ENCODE results near the gene AAK1. TPM values are rescaled to one million over a fixed set of nuclear protein-coding genes. Genes with fewer than 3 reads are reported as not detected.
"Not testable (repeated sequence)": the region's sequence is repeated elsewhere in the genome, so short reads cannot be mapped to it uniquely, and the experiment has no call there.

The AAK1 gene
- polyA plus RNA-seq, 1 of the 3 experiments (the other 2 are of a cell fraction): 13.4 TPM

- Histone ChIP-seq H3F3A (replicated peaks; ENCODE audit: insufficient read depth) (no peaks in the 10 kb centered on the region), H3K27ac (ENCODE audit: low read depth in 2 of 2, low read length in 1 of 2) (no peak overlapping the region), H3K27me3 (ENCODE audit: insufficient read depth) (no peaks in the 10 kb centered on the region), H4K20me1 (ENCODE audit: insufficient read depth) (peaks cover 53% of the 10 kb centered on the region), H3K36me3 (replicated peaks in 1 of 2; ENCODE audit: control insufficient read depth in 1 of 2, insufficient read depth in 2 of 2, low read length in 1 of 2) (peaks cover 3 to 13% of the 10 kb centered on the region in 2 experiments), H3K4me1 (ENCODE audit: control insufficient read depth in 1 of 2, insufficient read depth in 2 of 2, low read depth in 1 of 2, low read length in 1 of 2) (peaks cover 0 to 6% of the 10 kb centered on the region in 2 experiments; a peak in 1 of 4 replicates), H3K9me2 (no peaks in the 10 kb centered on the region), H3K4me3 (ENCODE audit: low read depth in 2 of 2, low read length in 1 of 2) (no peak overlapping the region), H3K9ac (no peak overlapping the region), H3K4me2 (no peak overlapping the region), H3K79me2 (ENCODE audit: insufficient read depth) (peaks cover 98% of the 10 kb centered on the region), H3K9me3 (peaks cover 9% of the 10 kb centered on the region; the same call in 1 of the 2 replicates), H2AFZ (ENCODE audit: low read depth) (no peak overlapping the region)
- DNase-seq: no peak
- TF ChIP-seq MAX (IDR thresholded peaks at IDR 0.05; ENCODE audit: low read depth) (no peak), EZH2phosphoT487 (IDR thresholded peaks at IDR 0.05; ENCODE audit: borderline replicate concordance, low read depth) (no peak), RCOR1 (IDR thresholded peaks at IDR 0.05; ENCODE audit: low read length) (no peak), RAD21 (IDR thresholded peaks at IDR 0.05; ENCODE audit: low read length) (no peak), SMC3 (IDR thresholded peaks at IDR 0.05; ENCODE audit: low read depth, low read length) (no peak), YY1 (IDR thresholded peaks at IDR 0.05; ENCODE audit: low read depth) (no peak), TCF12 (IDR thresholded peaks at IDR 0.05) (no peak)
- ChIA-PET POLR2A (no interaction called here), CTCF (no interaction called here)
- 92% methylated on average over 3 of the region's 3 CpGs for WGBS (ENCODE audit: low lambda C conversion rate)
Observed at GRCh38 chr2:69612200-69612599, 31.3 kb downstream of the AAK1 start.

GRCh38 chr2:69608109-69608508 lies 35.4 kb downstream of the AAK1 start:
- Histone ChIP-seq H3K4me2 (no peak overlapping the region), H2AFZ (ENCODE audit: low read depth) (no peak overlapping the region), H3K36me3 (replicated peaks in 1 of 2; ENCODE audit: control insufficient read depth in 1 of 2, insufficient read depth in 2 of 2, low read length in 1 of 2) (peaks cover 0 to 13% of the 10 kb centered on the region in 2 experiments), H3K4me1 (ENCODE audit: control insufficient read depth in 1 of 2, insufficient read depth in 2 of 2, low read depth in 1 of 2, low read length in 1 of 2) (peaks cover 5 to 11% of the 10 kb centered on the region in 2 experiments; a peak in 2 of 4 replicates), H3K27ac (ENCODE audit: low read depth in 2 of 2, low read length in 1 of 2) (no peak overlapping the region), H3K9me2 (no peaks in the 10 kb centered on the region), H4K20me1 (ENCODE audit: insufficient read depth) (peaks cover 63% of the 10 kb centered on the region), H3K79me2 (ENCODE audit: insufficient read depth) (peaks cover 98% of the 10 kb centered on the region), H3K9ac (no peak overlapping the region), H3K4me3 (ENCODE audit: low read depth in 2 of 2, low read length in 1 of 2) (no peak overlapping the region), H3K9me3 (peaks cover 9% of the 10 kb centered on the region; the same call in 1 of the 2 replicates), H3F3A (replicated peaks; ENCODE audit: insufficient read depth) (peaks cover 6% of the 10 kb centered on the region), H3K27me3 (ENCODE audit: insufficient read depth) (no peaks in the 10 kb centered on the region)
- ChIA-PET POLR2A (no interaction called here), CTCF (interaction anchor here (1.1 kb wide), 1 partner anchor 172 kb away, joined by 3 read pairs; no protein-coding TSS in a partner anchor)
- WGBS (ENCODE audit: low lambda C conversion rate): 94% methylated on average over 2 of the region's 2 CpGs
- TF ChIP-seq EZH2phosphoT487 (IDR thresholded peaks at IDR 0.05; ENCODE audit: borderline replicate concordance, low read depth): no peak
- TF ChIP-seq SMC3 (IDR thresholded peaks at IDR 0.05; ENCODE audit: low read depth, low read length): no peak
- TF ChIP-seq MXI1 (IDR thresholded peaks at IDR 0.05; ENCODE audit: low read depth, low read length): no peak
- no peak for TF ChIP-seq ZBTB33 (IDR thresholded peaks at IDR 0.05; ENCODE audit: borderline replicate concordance, low read depth)
- no peak for TF ChIP-seq TCF12 (IDR thresholded peaks at IDR 0.05)
- TF ChIP-seq FOSL2 (IDR thresholded peaks at IDR 0.05; ENCODE audit: borderline replicate concordance, low read depth): no peak
- no peak for TF ChIP-seq FOXM1 (IDR thresholded peaks at IDR 0.05; ENCODE audit: low read depth)
- no peak for TF ChIP-seq RXRA (IDR thresholded peaks at IDR 0.05; ENCODE audit: borderline replicate concordance, low read depth)
- TF ChIP-seq PBX3 (IDR thresholded peaks at IDR 0.05): no peak
- DNase-seq: no peak

- Histone ChIP-seq H3K79me2 (ENCODE audit: insufficient read depth) (peaks cover 98% of the 10 kb centered on the region), H3K36me3 (replicated peaks in 1 of 2; ENCODE audit: control insufficient read depth in 1 of 2, insufficient read depth in 2 of 2, low read length in 1 of 2) (peaks cover under 1 to 14% of the 10 kb centered on the region in 2 experiments), H4K20me1 (ENCODE audit: insufficient read depth) (peaks cover 70% of the 10 kb centered on the region), H3K4me1 (ENCODE audit: control insufficient read depth in 1 of 2, insufficient read depth in 2 of 2, low read depth in 1 of 2, low read length in 1 of 2) (peaks cover 5 to 11% of the 10 kb centered on the region in 2 experiments; a peak in 3 of 4 replicates)
- H3K9me3 ChIP-seq; DNase-seq; H3K27me3 ChIP-seq (ENCODE audit: insufficient read depth); CTCF ChIA-PET; H3K9me2 ChIP-seq; H3F3A ChIP-seq (replicated peaks; ENCODE audit: insufficient read depth); H2AFZ ChIP-seq (ENCODE audit: low read depth); POLR2A ChIA-PET; H3K4me3 ChIP-seq (ENCODE audit: low read depth in 2 of 2, low read length in 1 of 2); H3K4me2 ChIP-seq; H3K9ac ChIP-seq; H3K27ac ChIP-seq (ENCODE audit: low read depth in 2 of 2, low read length in 1 of 2): not testable (repeated sequence)
- 94% methylated on average over 7 of the region's 7 CpGs for WGBS (ENCODE audit: low lambda C conversion rate)
Observed at GRCh38 chr2:69606771-69607170, 36.8 kb downstream of the AAK1 start.
